ENCODE data around the gene DACT1. TPM values are rescaled to one million over a fixed set of nuclear protein-coding genes. Genes with fewer than 3 reads are reported as not detected.

DACT1 gene
- total RNA-seq, 4 donors from 2014 or later: 10.1 to 34.6 (median 13.0) TPM

DNA sequence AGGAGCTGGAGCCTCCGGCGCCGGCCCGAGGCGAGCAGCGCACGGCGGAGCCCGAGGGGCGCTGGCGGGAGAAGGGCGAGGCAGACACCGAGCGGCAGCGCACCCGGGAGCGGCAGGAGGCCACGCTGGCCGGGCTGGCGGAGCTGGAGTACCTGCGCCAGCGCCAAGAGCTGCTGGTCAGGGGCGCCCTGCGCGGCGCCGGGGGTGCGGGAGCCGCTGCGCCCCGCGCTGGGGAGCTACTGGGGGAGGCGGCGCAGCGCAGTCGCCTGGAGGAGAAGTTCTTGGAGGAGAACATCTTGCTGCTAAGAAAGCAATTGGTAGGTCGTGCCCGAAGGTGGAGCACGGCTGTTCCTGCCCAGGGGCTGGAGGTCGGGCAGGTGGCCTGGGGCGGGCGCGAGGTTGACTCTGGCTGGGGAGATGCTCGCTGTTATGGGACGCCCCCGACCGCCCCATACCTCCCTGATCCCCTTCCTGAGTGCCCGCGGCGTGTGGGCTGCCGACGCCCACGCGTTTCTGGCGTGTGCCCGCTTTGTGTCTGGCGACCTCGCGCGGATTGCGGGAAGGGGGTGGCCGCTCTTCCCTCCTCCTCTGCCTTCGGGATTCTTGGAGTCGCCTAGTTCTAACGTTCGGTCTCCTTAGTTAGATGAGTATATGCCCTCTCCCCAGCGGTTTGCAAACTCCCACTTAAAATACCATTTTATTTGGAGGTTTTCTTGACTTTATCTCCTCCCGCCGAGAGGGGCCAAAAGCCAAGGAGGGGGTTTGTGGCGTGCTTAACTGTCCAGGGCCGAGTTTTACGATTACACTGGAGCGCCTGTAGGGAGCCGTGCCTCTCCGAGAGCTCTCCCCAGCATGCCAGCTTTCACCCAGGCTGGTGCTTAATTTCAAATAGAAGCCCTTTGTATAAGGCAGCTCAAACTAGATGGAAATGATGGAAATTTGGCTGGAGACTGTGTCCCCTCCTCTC lies 752 bp downstream of the DACT1 start:
- Histone ChIP-seq H3K9me3 (no peaks in the 10 kb centered on the region), H3K27me3 (no peaks in the 10 kb centered on the region), H3K4me1 (peaks cover 58 to 65% of the 10 kb centered on the region in 2 donors), H3K4me3 (replicated peaks in 1 of 3) (peak overlapping the region; percentile 55 to 95 (median 61)), H3K36me3 (no peaks in the 10 kb centered on the region), H3K27ac (peak overlapping the region; percentile 88 to 98 (median 94))
- peak; percentile 41 to 47 for DNase-seq
- intact Hi-C loops (cut with DNase I): loop anchor here (10.0 kb wide), 2 partner anchors 144 to 386 kb away; no protein-coding TSS in a partner anchor
- 1 to 3% methylated on average over 25 to 34 of the region's 75 CpGs for WGBS, 2 donors
- TF ChIP-seq, protein P1, sequence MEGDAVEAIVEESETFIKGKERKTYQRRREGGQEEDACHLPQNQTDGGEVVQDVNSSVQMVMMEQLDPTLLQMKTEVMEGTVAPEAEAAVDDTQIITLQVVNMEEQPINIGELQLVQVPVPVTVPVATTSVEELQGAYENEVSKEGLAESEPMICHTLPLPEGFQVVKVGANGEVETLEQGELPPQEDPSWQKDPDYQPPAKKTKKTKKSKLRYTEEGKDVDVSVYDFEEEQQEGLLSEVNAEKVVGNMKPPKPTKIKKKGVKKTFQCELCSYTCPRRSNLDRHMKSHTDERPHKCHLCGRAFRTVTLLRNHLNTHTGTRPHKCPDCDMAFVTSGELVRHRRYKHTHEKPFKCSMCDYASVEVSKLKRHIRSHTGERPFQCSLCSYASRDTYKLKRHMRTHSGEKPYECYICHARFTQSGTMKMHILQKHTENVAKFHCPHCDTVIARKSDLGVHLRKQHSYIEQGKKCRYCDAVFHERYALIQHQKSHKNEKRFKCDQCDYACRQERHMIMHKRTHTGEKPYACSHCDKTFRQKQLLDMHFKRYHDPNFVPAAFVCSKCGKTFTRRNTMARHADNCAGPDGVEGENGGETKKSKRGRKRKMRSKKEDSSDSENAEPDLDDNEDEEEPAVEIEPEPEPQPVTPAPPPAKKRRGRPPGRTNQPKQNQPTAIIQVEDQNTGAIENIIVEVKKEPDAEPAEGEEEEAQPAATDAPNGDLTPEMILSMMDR (IDR thresholded peaks at IDR 0.05): no peak
- no peak for TF ChIP-seq POLR2A (IDR thresholded peaks at IDR 0.05)

DNA sequence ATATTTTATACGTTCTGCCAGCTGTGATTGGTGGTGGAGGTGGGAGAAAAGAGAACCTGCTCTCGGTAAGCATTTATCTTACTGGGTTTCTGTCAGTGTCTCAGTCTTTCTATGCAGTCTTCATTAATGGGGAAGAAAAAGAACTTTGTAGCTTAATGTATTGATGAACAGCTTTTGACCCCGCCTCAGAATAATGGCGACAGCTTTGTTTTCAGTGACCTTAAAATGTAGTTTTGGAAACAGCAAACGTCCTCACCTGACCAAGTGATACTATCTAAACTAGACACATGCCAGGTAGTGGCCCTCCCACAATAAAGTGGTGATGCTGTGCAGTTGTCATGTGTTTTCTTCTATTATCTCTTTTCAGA lies 1.4 kb downstream of the DACT1 start:
- Histone ChIP-seq H3K36me3 (no peaks in the 10 kb centered on the region), H3K4me1 (peaks cover 58 to 65% of the 10 kb centered on the region in 2 donors), H3K27ac (peak overlapping the region in 2 of 3 donors; percentile 88 to 94), H3K9me3 (no peaks in the 10 kb centered on the region), H3K27me3 (no peaks in the 10 kb centered on the region), H3K4me3 (replicated peaks in 1 of 3) (peak overlapping the region in 2 of 3 donors; percentile 55 to 95)
- 18 to 21% methylated on average over 5 of the region's 5 CpGs for WGBS, 2 donors
- no peak for TF ChIP-seq POLR2A (IDR thresholded peaks at IDR 0.05)
- TF ChIP-seq, protein P1 (IDR thresholded peaks at IDR 0.05): no peak
- DNase-seq: no peak
- intact Hi-C loops (cut with DNase I): loop anchor here (10.0 kb wide), 2 partner anchors 144 to 386 kb away; no protein-coding TSS in a partner anchor

DNA sequence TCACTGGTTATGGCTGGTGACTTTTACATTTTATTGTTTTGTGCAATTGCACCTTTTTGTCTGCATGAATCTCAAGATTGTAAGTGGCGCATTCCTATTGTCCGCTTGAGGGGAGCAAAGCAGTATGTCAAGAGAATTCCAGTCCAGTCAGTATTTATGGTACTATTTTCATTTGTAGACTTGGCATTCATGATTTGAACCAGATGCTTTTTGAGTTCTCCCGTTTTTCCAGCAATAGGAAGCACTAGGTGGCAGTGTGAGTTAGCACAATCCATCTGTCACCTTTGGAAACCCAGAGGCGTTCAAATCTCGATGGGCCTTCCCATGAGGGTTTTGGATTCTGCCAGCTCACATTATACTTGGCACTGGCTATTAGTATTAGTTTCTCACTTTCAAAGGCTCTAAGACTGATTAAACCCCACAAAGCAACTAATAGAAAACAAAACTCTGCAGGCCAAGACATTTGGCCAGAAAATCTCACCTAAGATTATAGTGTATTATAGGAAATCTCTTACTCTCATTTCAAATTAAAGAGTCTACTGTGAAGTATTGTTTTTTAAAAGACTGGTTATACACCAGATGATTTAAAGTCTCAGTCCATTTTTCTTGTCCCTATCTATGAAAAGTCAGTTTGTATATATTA lies 2.2 kb downstream of the DACT1 start:
- Histone ChIP-seq H3K27me3 (no peaks in the 10 kb centered on the region), H3K27ac (peak overlapping the region in 1 of 3 donors; percentile 18), H3K4me3 (replicated peaks in 1 of 3) (no peak overlapping the region), H3K4me1 (peaks cover 58 to 62% of the 10 kb centered on the region in 2 donors), H3K9me3 (no peaks in the 10 kb centered on the region), H3K36me3 (peaks cover 0 to under 1% of the 10 kb centered on the region in 2 donors)
- intact Hi-C loops (cut with DNase I): loop anchor here (10.0 kb wide), 2 partner anchors 145 to 385 kb away; no protein-coding TSS in a partner anchor
- WGBS, 2 donors: 12 to 13% methylated on average over 5 of the region's 5 CpGs
- TF ChIP-seq, protein P1 (IDR thresholded peaks at IDR 0.05): peak in 5 of 6 experiments; percentile 35 to 69 (median 58)
- TF ChIP-seq POLR2A (IDR thresholded peaks at IDR 0.05): no peak
- DNase-seq: peak; percentile 54 to 59

DNA sequence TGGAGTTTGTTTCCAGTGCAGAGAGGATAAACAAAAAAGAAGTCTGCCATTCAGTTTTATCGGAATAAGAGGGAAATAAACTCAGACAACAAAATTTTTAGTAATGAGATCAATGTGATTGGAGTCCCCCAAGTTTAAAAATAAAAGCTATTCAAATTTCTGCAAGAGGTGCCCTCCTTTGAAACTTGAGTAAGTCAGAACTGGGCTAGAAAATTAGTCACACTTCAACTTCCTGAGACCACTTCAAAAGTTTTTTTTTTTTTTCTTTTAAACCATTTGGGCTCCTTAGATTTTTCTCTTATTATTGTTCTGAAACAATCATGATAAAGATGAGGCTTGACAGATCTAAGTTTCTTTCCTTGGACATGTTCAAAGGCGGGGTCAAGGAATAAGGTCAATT lies 3.2 kb downstream of the DACT1 start:
- Histone ChIP-seq H3K27ac (peak overlapping the region in 1 of 3 donors; percentile 18), H3K4me3 (replicated peaks in 1 of 3) (no peak overlapping the region), H3K27me3 (no peaks in the 10 kb centered on the region), H3K36me3 (peaks cover 8 to 10% of the 10 kb centered on the region in 2 donors), H3K4me1 (peaks cover 52 to 54% of the 10 kb centered on the region in 2 donors), H3K9me3 (no peaks in the 10 kb centered on the region)
- DNase-seq: no peak
- intact Hi-C loops (cut with DNase I): no loop called here
- TF ChIP-seq, protein P1 (IDR thresholded peaks at IDR 0.05): no peak
- no peak for TF ChIP-seq POLR2A (IDR thresholded peaks at IDR 0.05)
- WGBS, 2 donors: 91 to 92% methylated on average over 2 of the region's 2 CpGs

Measured in thyroid gland (tissue), 4 donors.